Adrenal gland (tissue), 5 donors: ENCODE measurements around the gene SWAP70.
"Not testable (repeated sequence)": the region's sequence is repeated elsewhere in the genome, so short reads cannot be mapped to it uniquely, and the experiment has no call there.

Source experiments
- POLR2A ChIP-seq, 2 donors: fragments of 450-650 bp; IDR thresholded peaks; one replicate each; pipeline ENCODE4 v1.6.1; 2017; ENCODE audit warnings: antibody characterized with exemption in 2 of 2, mild to moderate bottlenecking in 2 of 2, moderate library complexity in 1 of 2
- TF ChIP-seq, protein P1 (sequence below), 6 experiments: fragments of 450-650 bp in 4 of 6; fragments of 200-600 bp in 2 of 6; sonication (generic) in 1 of 6; IDR thresholded peaks; 1 replicate in 5 of 6; 2 replicates in 1 of 6; pipeline versions ENCODE4 v1.5.1 to v1.8.0; 2016 to 2021; ENCODE audit warnings: antibody characterized with exemption in 6 of 6, mild to moderate bottlenecking in 2 of 6, moderate library complexity in 1 of 6
- donor health status: DM: no; HTN: no; CAD: no.

DNA sequence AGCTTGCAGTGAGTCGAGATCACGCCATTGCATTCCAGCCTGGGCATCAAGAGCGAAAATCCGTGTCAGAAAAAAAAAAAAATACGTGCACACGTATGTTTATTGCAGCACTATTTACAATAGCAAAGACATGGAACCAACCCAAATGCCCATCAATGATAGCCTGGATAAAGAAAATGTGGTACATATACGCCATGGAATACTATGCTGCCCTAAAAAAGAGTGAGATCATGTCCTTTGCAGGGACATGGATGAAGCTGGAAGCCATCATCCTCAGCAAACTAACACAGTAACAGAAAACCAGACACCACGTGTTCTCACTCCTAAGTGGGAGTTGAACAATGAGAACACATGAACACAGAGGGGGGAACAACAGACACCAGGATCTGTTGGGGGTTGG lies 31.4 kb downstream of the SWAP70 start:
- TF ChIP-seq, protein P1, sequence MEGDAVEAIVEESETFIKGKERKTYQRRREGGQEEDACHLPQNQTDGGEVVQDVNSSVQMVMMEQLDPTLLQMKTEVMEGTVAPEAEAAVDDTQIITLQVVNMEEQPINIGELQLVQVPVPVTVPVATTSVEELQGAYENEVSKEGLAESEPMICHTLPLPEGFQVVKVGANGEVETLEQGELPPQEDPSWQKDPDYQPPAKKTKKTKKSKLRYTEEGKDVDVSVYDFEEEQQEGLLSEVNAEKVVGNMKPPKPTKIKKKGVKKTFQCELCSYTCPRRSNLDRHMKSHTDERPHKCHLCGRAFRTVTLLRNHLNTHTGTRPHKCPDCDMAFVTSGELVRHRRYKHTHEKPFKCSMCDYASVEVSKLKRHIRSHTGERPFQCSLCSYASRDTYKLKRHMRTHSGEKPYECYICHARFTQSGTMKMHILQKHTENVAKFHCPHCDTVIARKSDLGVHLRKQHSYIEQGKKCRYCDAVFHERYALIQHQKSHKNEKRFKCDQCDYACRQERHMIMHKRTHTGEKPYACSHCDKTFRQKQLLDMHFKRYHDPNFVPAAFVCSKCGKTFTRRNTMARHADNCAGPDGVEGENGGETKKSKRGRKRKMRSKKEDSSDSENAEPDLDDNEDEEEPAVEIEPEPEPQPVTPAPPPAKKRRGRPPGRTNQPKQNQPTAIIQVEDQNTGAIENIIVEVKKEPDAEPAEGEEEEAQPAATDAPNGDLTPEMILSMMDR (IDR thresholded peaks at IDR 0.05) = not testable (repeated sequence)
- TF ChIP-seq POLR2A (IDR thresholded peaks at IDR 0.05) = not testable (repeated sequence)
